ENCODE data around the gene CDH4.

Gene CDH4

DNA sequence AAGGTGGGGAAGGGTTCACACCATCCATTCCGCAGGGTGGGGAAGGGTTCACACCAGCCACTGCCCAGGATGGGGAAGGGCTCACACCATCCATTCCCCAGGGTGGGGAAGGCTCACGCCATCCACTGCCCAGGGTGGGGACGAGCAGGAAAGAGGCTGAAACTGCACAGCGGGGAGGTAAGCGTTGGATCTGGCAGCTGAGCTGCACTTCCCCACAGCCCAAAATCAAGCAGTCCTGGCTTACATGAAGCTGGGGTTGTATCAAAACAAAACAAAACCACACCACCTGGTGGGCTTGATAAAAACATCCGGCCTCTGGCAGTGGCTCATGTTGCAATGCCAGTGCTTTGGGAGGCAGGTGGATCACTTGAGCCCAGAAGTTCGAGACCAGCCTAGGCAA, 545.1 kb downstream of the CDH4 start:
- TF ChIP-seq ZNF274 (IDR thresholded peaks at IDR 0.05; ENCODE audit: low read depth, low read length): no peak
- H3K4me3 ChIP-seq (ENCODE audit: low read length): no peak overlapping the region

DNA sequence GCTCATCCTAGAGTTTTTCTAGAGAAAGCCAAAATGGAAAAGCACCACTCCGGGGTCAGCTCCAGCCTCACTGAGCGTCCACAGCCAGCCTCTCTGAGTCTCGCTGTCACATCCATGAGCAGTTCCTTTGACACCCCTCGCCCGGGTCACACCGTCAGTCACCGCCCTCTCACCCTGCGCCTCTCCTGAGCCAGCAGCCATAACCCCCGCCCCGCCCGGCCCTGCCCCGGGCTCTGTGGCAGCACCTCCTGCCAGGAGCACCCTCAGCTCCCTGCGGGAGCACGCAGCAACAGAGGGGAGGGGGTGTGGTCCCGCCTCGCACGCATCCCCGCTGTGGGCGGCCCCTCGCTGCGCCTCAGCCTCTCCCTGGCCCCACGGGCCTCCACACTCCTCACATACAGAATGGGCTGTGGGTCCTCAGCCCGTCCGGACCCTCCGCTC, 545.9 kb downstream of the CDH4 start:
- TF ChIP-seq ZNF274 (IDR thresholded peaks at IDR 0.05; ENCODE audit: low read depth, low read length): no peak
- no peak overlapping the region for H3K4me3 ChIP-seq (ENCODE audit: low read length)

GRCh38 chr20:61798632-61799031, 546.6 kb downstream of the CDH4 start:
- TF ChIP-seq ZNF274 (IDR thresholded peaks at IDR 0.05; ENCODE audit: low read depth, low read length): no peak
- no peak overlapping the region for H3K4me3 ChIP-seq (ENCODE audit: low read length)

- no peak for TF ChIP-seq ZNF274 (IDR thresholded peaks at IDR 0.05; ENCODE audit: low read depth, low read length)
- no peak overlapping the region for H3K4me3 ChIP-seq (ENCODE audit: low read length)
Observed at GRCh38 chr20:61799394-61799923, 547.4 kb downstream of the CDH4 start.

GRCh38 chr20:61799928-61800327, 547.9 kb downstream of the CDH4 start:
- no peak overlapping the region for H3K4me3 ChIP-seq (ENCODE audit: low read length)
- TF ChIP-seq ZNF274 (IDR thresholded peaks at IDR 0.05; ENCODE audit: low read depth, low read length): no peak

DNA sequence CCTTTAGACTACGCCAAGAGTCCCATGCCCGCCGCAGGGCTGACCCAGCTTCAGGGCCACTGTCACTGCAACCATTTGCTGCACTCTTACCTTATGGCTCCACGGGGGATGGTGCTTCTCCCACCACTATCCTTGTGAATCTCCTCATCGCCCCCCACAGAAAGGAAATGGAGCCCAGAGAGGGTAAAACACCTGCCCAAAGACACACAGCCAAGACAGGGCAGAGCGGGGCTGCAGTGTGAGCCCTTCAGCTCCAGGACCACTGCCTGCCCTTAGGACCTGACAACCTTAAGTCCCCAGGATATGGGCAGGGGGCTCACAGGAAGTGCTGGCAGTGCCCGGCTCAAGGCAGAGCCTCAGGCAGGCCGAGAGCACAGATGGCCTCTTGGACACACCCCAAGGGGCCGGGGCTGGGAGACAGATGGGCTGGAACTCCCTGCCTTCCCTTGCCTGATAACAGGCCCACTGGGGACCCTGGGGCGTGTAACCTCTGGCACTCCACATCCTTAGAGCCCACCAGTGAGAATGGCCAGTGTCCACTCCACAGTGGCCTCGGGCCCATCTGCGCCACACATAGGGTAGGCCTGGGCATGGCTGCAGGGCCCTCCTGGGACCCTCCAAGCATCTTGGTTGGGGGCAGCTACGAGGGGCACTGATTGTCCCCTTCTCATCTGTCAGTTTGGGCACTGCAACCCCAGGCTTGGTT, 548.5 kb downstream of the CDH4 start:
- TF ChIP-seq ZNF274 (IDR thresholded peaks at IDR 0.05; ENCODE audit: low read depth, low read length): no peak

GRCh38 chr20:61801065-61801360, 549.0 kb downstream of the CDH4 start:
- no peak overlapping the region for H3K4me3 ChIP-seq (ENCODE audit: low read length)
- TF ChIP-seq ZNF274 (IDR thresholded peaks at IDR 0.05; ENCODE audit: low read depth, low read length): no peak

More for the DNA sequence above, 548.5 kb downstream of the CDH4 start:
- no peak overlapping the region for H3K4me3 ChIP-seq (ENCODE audit: low read length)

DNA sequence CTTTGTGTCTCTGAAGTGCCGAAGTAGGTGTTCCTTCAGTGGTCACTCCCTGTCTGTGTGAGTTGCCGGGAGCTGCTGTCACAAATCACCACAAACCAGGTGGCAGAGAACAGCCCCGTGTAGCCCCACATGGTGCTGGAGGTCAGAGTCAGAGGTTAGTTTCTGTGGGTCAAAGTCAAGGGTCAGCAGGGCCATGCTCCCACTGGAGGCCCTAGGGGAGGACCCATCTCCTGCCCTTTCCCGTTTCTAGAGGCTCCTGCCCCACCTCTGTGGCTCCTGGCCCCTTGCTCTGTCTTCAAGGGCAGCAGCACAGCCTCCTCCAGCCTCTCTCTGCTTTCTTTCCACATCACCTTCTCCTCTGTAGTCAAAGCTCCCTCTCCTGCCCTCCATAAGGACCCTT, 549.4 kb downstream of the CDH4 start:
- TF ChIP-seq ZNF274 (IDR thresholded peaks at IDR 0.05; ENCODE audit: low read depth, low read length): no peak
- H3K4me3 ChIP-seq (ENCODE audit: low read length): no peak overlapping the region

DNA sequence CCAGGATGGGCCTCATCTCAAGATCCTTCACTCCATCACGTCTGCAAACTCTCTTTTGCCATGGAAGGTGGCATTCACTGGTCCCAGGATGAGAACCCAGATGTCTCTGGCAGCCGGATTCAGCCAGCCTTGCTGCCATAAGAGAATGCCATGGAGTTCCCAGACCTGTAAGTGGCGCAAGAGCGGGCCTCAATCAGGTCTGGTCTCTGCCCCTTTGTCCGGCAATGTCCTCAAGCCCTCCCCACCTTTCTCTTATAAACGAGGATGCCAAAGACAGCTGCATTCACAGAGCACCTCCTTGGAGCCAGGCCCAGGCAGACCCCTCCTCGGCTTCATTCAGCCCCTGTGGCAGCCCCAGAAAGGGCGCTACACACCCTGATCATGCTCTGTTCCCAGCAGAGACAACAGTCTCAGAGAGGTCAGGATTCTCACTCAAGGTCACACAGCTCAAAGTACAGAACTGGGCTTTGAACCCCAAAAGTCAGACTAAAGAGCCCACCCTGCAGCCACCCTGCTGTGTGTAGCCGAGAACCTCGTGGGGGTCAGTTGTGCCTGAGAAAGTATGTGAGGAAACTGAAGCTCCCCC, 549.9 kb downstream of the CDH4 start:
- no peak overlapping the region for H3K4me3 ChIP-seq (ENCODE audit: low read length)
- no peak for TF ChIP-seq ZNF274 (IDR thresholded peaks at IDR 0.05; ENCODE audit: low read depth, low read length)

DNA sequence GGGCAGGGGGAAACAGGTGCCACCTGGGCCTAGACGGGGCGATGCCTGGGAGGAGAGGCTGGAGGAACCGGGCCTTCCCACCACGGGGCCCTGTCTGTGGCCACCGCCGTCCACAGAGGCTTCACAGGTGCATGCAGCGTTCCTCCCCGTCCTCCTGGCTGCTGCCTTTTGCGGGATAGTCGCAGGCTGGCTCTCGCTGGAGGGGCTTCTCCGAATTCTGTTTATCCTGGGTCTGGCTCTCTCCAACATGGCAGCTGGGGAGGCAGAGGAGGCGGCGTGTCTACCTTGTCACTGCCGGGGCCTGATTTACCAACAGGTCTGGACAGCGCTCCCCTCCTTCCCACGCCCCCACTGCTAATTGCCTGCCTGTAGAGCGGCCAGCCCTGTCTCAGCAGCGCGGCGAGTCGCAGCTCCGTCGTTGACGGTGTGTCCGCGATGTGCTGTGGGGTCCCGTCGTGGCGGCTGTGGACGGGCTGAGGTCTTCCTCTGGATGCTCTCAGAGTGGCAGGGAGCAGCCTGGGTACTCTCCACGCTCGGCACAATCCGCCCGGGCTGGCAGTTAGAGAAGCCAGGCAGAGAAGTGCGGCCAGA, 550.8 kb downstream of the CDH4 start:
- H3K4me3 ChIP-seq (ENCODE audit: low read length): no peak overlapping the region
- no peak for TF ChIP-seq ZNF274 (IDR thresholded peaks at IDR 0.05; ENCODE audit: low read depth, low read length)

DNA sequence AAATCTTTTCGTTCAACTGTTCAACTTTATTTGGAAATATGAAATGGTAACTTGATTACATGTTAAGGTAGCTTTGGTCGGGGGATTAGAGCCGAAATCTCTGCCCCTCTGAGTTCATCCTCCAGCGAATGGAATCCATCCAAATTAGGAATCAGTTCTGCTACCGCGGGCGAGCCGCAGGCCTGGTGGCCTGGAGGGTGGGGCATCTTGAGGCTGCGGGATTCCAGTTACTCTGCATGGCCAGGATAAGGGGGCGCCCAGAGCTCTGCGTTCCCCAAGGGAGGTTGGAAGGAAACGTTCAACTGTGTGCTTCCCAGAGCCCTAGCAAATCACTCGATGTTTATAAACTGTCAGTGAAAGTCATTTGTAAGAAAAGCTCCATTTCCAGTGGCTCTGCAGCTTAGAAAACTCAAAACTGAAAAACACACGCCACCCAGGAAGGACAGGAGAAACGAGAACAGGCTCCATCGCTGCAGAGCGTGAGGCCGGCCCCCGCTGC, 551.4 kb downstream of the CDH4 start:
- TF ChIP-seq ZNF274 (IDR thresholded peaks at IDR 0.05; ENCODE audit: low read depth, low read length): no peak
- H3K4me3 ChIP-seq (ENCODE audit: low read length): no peak overlapping the region

DNA sequence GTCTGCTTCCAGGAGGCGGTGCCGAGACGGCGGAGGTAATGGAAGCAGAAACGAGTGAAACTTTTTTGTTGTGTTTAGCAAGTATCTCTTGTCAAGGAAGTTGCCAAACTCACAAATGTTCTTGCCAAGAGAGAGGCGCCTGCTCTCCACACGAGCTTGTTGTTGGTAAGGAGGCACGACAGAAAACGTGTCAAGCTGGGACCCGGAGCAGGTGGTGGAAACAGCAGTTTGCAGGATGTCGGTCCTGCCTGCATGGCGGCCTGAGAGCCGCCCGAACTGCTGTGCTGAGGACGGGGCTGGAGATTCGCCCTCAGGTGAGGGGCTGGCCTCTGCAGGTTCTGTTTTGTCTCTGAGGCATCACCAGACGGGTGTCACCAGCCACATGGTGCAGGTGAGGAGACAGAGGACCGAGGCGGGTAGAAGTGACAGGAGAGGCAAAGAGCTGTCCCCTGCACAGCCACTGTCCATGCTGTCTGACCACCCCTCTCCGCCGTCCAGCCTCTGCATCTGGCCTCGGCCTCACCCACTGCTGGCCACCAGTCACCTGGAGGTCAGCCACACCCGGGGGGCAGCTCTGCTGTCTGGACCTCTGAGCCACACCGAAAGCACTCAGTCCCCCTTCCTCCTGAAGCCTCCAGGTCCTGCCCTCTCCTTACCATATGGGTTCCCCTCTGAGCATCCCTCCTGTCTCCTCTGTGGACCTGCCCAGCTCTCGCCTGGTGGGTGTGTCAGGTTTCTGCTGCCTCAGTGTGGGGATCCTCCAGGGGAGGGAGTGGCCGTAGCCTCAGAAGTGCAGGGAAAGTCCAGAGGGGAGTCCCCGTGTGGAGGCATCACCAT, 552.1 kb downstream of the CDH4 start:
- TF ChIP-seq ZNF274 (IDR thresholded peaks at IDR 0.05; ENCODE audit: low read depth, low read length): no peak
- no peak overlapping the region for H3K4me3 ChIP-seq (ENCODE audit: low read length)

DNA sequence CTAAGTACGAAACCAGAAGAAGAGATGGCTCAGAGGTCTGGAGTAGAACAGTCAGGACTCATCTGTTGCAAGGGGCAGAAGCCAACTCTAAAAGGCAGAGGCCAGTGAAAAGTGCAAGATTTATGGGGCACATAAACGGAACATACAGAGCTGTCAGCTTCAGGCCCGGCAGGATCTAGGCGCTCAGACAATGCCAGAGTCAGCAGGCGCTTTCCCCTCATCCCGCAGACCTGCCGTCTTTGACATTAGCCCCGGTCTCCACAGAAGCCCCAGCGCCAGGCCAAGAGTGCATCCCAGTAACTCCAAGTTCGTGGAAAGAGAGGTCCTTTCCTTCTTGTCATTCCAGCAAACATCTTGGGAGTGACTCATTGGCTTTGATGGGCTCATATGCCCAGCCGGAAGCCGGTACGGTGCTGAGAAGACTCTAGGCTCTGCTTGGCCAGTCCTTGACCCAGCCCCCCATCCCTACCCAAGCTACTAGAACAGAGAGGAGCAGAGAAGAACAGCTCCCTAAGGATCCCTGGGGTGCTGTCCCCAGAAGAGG, 552.8 kb downstream of the CDH4 start:
- TF ChIP-seq ZNF274 (IDR thresholded peaks at IDR 0.05; ENCODE audit: low read depth, low read length): no peak
- no peak overlapping the region for H3K4me3 ChIP-seq (ENCODE audit: low read length)

- H3K4me3 ChIP-seq (ENCODE audit: low read length): no peak overlapping the region
- TF ChIP-seq ZNF274 (IDR thresholded peaks at IDR 0.05; ENCODE audit: low read depth, low read length): no peak
Observed at GRCh38 chr20:61805365-61805764, 553.3 kb downstream of the CDH4 start.

Measured in GM08714 (cell line).